Measurements from ENCODE around the gene ATP9B. TPM values are rescaled to one million over a fixed set of nuclear protein-coding genes. Genes with fewer than 3 reads are reported as not detected.

The ATP9B gene
- total RNA-seq, 1 experiment from 2014 or later = 15.6 TPM

- POLR2A ChIA-PET (ENCODE audit: unreplicated experiment) = no interaction called here
These were observed 354.9 kb downstream of the ATP9B start for GRCh38 chr18:79424008-79424565.

GRCh38 chr18:79424880-79425568 is 355.8 kb downstream of the ATP9B start:
- Histone ChIP-seq H3K27me3 (ENCODE audit: low read length) (no peaks in the 10 kb centered on the region), H4K20me1 (ENCODE audit: low read length) (no peaks in the 10 kb centered on the region), H3K4me3 (ENCODE audit: low read length) (no peak overlapping the region), H3K9me2 (replicated peaks; ENCODE audit: low read length) (no peaks in the 10 kb centered on the region), H3K9me3 (ENCODE audit: low read length) (no peaks in the 10 kb centered on the region), H2AFZ (ENCODE audit: low read length) (no peak overlapping the region), H3K9ac (ENCODE audit: low read length) (no peak overlapping the region), H3F3A (ENCODE audit: low read length, unreplicated experiment) (no peaks in the 10 kb centered on the region), H3K79me2 (ENCODE audit: low read length) (no peaks in the 10 kb centered on the region), H3K27ac (ENCODE audit: low read length) (no peak overlapping the region), H3K4me2 (ENCODE audit: low read length) (no peak overlapping the region), H3K36me3 (ENCODE audit: low read depth, low read length) (no peaks in the 10 kb centered on the region), H3K4me1 (ENCODE audit: insufficient read depth, low read length) (no peaks in the 10 kb centered on the region)
- ATAC-seq (no peak), DNase-seq (no peak)
- no peak for TF ChIP-seq CTCF (conservative IDR thresholded peaks at IDR 0.05; ENCODE audit: low read depth, low read length)
- TF ChIP-seq EZH2phosphoT487 (IDR thresholded peaks at IDR 0.05; ENCODE audit: borderline replicate concordance, low read length) = no peak
- no peak for TF ChIP-seq EZH2 (IDR thresholded peaks at IDR 0.05; ENCODE audit: low read length, unreplicated experiment)
- no TSS peak for BruUV-seq (replicated peaks)
- ChIA-PET POLR2A (ENCODE audit: unreplicated experiment) (no interaction called here), CTCF (no interaction called here)
- intact Hi-C loops (cut with micrococcal nuclease) = no loop called here

More at GRCh38 chr18:79424008-79424565, 354.9 kb downstream of the ATP9B start:
- TF ChIP-seq CTCF (conservative IDR thresholded peaks at IDR 0.05; ENCODE audit: low read depth, low read length) = no peak
- no peak for TF ChIP-seq EZH2 (IDR thresholded peaks at IDR 0.05; ENCODE audit: low read length, unreplicated experiment)
- TF ChIP-seq EZH2phosphoT487 (IDR thresholded peaks at IDR 0.05; ENCODE audit: borderline replicate concordance, low read length) = no peak
- Histone ChIP-seq H3K27ac (ENCODE audit: low read length) (no peak overlapping the region), H3K9ac (ENCODE audit: low read length) (no peak overlapping the region), H3K79me2 (ENCODE audit: low read length) (no peaks in the 10 kb centered on the region), H4K20me1 (ENCODE audit: low read length) (no peaks in the 10 kb centered on the region), H3K4me2 (ENCODE audit: low read length) (no peak overlapping the region), H3K4me3 (ENCODE audit: low read length) (no peak overlapping the region), H3K27me3 (ENCODE audit: low read length) (no peaks in the 10 kb centered on the region), H3K9me3 (ENCODE audit: low read length) (no peaks in the 10 kb centered on the region), H3K4me1 (ENCODE audit: insufficient read depth, low read length) (no peaks in the 10 kb centered on the region), H3K36me3 (ENCODE audit: low read depth, low read length) (no peaks in the 10 kb centered on the region), H3K9me2 (replicated peaks; ENCODE audit: low read length) (no peaks in the 10 kb centered on the region), H2AFZ (ENCODE audit: low read length) (no peak overlapping the region), H3F3A (ENCODE audit: low read length, unreplicated experiment) (no peaks in the 10 kb centered on the region)
- ATAC-seq (no peak), DNase-seq (no peak)
- intact Hi-C loops (cut with micrococcal nuclease) = no loop called here
- CTCF ChIA-PET = no interaction called here
- BruUV-seq (replicated peaks) = no TSS peak

- intact Hi-C loops (cut with micrococcal nuclease) = no loop called here
- H3K79me2 ChIP-seq (ENCODE audit: low read length) = no peaks in the 10 kb centered on the region
- no peak overlapping the region for H3K9ac ChIP-seq (ENCODE audit: low read length)
- no peaks in the 10 kb centered on the region for H4K20me1 ChIP-seq (ENCODE audit: low read length)
- H3K36me3 ChIP-seq (ENCODE audit: low read depth, low read length) = no peaks in the 10 kb centered on the region
- H2AFZ ChIP-seq (ENCODE audit: low read length) = no peak overlapping the region
- no peaks in the 10 kb centered on the region for H3K27me3 ChIP-seq (ENCODE audit: low read length)
- no peaks in the 10 kb centered on the region for H3K4me1 ChIP-seq (ENCODE audit: insufficient read depth, low read length)
- no peak for ATAC-seq
- CTCF ChIA-PET = no interaction called here
- DNase-seq = no peak
- no peak overlapping the region for H3K4me2 ChIP-seq (ENCODE audit: low read length)
- H3K4me3 ChIP-seq (ENCODE audit: low read length) = no peak overlapping the region
- no peaks in the 10 kb centered on the region for H3K9me2 ChIP-seq (replicated peaks; ENCODE audit: low read length)
- no peak overlapping the region for H3K27ac ChIP-seq (ENCODE audit: low read length)
- H3K9me3 ChIP-seq (ENCODE audit: low read length) = no peaks in the 10 kb centered on the region
- no TSS peak for BruUV-seq (replicated peaks)
- TF ChIP-seq EZH2 (IDR thresholded peaks at IDR 0.05; ENCODE audit: low read length, unreplicated experiment) (no peak), CTCF (conservative IDR thresholded peaks at IDR 0.05; ENCODE audit: low read depth, low read length) (no peak), EZH2phosphoT487 (IDR thresholded peaks at IDR 0.05; ENCODE audit: borderline replicate concordance, low read length) (no peak)
- H3F3A ChIP-seq (ENCODE audit: low read length, unreplicated experiment) = no peaks in the 10 kb centered on the region
- POLR2A ChIA-PET (ENCODE audit: unreplicated experiment) = no interaction called here
These were observed 356.3 kb downstream of the ATP9B start for GRCh38 chr18:79425569-79425886.

All from PC-3 (cell line).